Umbilical cord (tissue), 2 donors: Measurements from ENCODE around the gene GAL3ST2. TPM values are rescaled to one million over a fixed set of nuclear protein-coding genes. Genes with fewer than 3 reads are reported as not detected.
"Not testable (repeated sequence)": the region's sequence is repeated elsewhere in the genome, so short reads cannot be mapped to it uniquely, and the experiment has no call there.

ENCODE experiments used
- DNase-seq: peaks from one replicate; pipeline ENCODE4 v3.0.0-alpha.2; 2015; ENCODE audit warnings: low spot score
- total RNA-seq: library from RNA; depleted of rRNA; stranded (reverse); fragments of >200 nt; gene quantifications from one replicate; pipeline ENCODE4 v1.2.3, GENCODE V29; 2014; ENCODE audit warnings: low replicate concordance; ENCODE audit not compliant: insufficient read depth

Gene GAL3ST2
- total RNA-seq, 1 donor from 2014 or later, result 2.2 TPM

DNA sequence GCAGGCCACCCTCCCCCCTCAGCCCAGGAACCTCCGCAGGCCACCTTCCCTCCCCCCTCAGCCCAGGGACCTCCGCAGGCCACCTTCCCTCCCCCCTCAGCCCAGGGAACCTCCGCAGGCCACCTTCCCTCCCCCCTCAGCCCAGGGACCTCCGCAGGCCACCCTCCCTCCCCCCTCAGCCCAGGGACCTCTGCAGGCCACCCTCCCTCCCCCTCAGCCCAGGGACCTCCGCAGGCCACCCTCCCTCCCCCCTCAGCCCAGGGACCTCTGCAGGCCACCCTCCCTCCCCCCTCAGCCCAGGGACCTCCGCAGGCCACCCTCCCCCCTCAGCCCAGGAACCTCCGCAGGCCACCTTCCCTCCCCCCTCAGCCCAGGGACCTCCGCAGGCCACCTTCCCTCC is 29.6 kb downstream of the GAL3ST2 start:
- DNase-seq, result not testable (repeated sequence)

- no peak for DNase-seq
These were observed 31.6 kb downstream of the GAL3ST2 start for GRCh38 chr2:241808051-241808720.

DNA sequence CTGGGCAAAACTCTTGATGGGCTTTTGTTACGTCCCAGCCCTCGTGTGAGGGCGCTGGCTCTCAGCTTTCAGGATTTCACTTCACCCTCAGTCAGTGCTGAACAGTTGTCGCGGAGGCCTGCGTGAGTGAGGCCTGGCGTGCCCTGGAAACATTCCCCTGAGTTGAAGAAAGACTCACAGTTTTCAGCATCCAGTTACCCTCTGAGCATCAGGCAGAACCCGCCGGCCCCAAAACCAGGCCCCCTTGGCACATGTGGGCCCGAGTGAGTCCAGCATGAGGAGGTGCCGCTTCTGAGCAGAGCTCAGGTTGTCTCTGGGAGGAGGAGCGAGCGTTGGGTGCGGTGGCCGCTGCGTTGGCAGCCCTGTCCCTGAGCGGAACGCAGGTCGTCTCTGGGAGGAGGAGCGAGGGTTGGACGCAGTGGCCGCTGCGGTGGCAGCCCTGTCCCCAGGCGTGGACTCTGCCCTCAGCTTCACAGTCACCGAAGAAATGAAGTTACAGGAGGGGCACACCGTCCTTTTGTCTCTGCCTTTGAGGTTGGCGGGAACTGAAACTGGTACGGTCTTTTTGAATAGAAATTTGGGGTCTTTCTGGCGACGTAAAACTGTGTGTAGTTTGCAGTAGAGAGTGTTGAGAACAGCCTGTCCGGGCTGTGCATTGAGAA is 32.2 kb downstream of the GAL3ST2 start, which contains the start of gene NEU4:
TSS of gene NEU4 (plus strand) at position 473 of the 662 bp plus-strand sequence. CDS start 5,292 bp downstream, outside the sequence.
- DNase-seq, result no peak

- no peak for DNase-seq
These were observed 33.0 kb downstream of the GAL3ST2 start for GRCh38 chr2:241809383-241810306.

- DNase-seq, result no peak
These were observed 33.9 kb downstream of the GAL3ST2 start for GRCh38 chr2:241810307-241811200.

- no peak for DNase-seq
These were observed 34.8 kb downstream of the GAL3ST2 start for GRCh38 chr2:241811201-241811951.

DNA sequence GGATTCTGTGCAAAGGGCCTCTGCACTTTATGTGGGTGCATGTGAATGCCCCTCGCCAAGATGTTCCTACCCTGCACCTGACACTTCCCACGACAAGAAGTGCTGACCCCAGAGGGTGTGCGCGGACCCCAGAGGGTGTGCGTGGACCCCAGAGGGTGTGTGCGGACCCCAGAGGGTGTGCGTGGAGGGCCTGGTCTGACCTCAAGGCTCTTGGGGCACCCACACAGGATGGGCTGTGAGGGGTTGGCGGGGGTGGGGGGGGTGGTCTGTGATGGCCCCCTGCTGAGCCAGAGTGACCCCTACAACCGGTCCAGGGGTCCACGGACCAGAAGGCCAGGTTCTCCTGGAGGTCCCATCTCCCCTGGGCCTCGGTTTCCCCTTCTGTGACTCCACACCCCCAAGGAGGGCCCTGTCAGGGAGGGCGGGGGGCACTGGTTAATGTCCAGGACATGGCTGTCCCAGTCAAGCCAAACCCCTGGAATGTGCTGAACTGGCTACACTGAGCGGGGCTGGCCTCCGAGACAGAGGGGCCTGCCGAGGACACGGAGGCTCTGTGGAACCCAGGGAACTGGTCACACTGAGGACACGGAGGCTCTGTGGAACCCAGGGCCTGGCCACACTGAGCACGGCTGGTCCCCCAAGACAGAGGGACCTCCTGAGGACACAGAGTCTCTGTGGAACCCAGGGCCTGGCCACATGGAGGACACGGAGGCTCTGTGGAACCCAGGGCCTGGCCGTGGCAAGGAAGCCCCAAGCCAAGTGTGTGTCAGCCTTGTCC is 35.5 kb downstream of the GAL3ST2 start:
- no peak for DNase-seq

GRCh38 chr2:241812730-241813643 is 36.4 kb downstream of the GAL3ST2 start:
- DNase-seq, result no peak

DNA sequence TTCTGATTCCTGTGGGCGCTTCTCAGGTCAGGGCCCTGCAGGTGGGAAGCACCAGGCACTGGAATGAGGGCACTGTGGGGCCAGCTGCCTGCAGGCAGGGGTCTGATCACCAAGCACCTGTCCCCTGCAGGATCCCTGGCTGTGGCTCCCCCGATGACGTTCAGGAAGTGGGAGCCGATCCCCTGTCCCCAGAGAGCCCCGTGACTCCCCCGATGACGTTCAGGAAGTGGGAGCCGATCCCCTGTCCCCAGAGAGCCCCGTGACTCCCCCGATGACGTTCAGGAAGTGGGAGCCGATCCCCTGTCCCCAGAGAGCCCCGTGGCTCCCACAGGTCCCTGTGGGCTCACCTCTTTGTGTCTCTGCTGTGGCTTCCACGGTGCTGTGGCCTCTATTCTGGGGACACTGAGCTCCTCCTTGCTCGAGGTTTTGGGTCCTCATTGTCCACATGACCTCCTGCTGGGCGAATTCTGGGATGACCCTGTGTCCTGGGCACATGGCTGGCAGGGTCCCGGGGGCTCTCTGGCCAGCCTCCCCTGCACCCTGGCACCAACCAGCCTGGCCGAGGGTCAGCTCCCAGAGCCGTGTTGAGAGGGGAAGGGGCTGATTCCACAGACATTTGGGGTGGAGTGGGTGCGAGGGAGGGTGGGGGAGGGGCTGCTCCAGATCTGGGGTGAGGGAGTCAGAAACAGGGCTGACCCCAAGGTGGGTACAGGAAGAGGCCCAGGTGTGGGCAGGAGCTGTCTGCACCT is 37.2 kb downstream of the GAL3ST2 start:
- no peak for DNase-seq

DNA sequence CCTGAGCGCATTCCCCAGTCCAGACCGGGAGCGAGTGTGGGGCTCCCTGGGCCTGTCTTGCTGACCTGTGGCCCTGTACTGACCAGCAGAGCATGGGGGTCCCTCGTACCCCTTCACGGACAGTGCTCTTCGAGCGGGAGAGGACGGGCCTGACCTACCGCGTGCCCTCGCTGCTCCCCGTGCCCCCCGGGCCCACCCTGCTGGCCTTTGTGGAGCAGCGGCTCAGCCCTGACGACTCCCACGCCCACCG is 37.7 kb downstream of the GAL3ST2 start:
- DNase-seq, result no peak

- DNase-seq, result no peak
These were observed 38.2 kb downstream of the GAL3ST2 start for GRCh38 chr2:241814643-241815476.

DNA sequence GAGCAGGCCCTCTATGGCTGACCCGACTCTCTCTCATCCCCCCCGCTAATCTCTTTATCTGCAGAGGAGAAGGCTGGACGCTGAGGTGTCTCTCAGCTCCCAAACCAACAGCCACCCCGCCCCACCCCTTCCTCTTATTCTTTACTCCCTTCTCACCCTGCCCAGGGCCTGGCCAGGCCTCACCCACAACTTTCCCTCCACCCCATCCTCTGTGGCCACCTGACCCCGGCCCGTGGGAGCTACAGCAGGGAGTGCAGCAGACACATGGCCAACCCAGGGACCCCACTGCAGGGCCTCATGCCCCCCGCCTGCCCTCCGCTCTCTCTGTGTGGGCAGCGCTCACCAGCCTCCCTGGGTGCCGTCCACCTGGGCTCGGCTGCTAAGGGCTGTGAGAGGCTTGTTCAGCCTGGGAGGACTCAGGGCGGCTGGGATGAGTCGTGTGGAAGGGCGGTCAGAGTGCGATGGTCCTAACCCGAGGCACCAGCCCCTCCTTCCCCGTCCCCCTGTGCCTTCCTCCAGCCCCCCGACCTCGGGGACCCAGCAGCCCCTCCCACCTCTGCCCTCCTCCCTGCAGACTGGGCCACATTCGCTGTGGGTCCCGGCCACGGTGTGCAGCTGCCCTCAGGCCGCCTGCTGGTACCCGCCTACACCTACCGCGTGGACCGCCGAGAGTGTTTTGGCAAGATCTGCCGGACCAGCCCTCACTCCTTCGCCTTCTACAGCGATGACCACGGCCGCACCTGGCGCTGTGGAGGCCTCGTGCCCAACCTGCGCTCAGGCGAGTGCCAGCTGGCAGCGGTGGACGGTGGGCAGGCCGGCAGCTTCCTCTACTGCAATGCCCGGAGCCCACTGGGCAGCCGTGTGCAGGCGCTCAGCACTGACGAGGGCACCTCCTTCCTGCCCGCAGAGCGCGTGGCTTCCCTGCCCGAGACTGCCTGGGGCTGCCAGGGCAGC is 39.1 kb downstream of the GAL3ST2 start:
- no peak for DNase-seq

DNA sequence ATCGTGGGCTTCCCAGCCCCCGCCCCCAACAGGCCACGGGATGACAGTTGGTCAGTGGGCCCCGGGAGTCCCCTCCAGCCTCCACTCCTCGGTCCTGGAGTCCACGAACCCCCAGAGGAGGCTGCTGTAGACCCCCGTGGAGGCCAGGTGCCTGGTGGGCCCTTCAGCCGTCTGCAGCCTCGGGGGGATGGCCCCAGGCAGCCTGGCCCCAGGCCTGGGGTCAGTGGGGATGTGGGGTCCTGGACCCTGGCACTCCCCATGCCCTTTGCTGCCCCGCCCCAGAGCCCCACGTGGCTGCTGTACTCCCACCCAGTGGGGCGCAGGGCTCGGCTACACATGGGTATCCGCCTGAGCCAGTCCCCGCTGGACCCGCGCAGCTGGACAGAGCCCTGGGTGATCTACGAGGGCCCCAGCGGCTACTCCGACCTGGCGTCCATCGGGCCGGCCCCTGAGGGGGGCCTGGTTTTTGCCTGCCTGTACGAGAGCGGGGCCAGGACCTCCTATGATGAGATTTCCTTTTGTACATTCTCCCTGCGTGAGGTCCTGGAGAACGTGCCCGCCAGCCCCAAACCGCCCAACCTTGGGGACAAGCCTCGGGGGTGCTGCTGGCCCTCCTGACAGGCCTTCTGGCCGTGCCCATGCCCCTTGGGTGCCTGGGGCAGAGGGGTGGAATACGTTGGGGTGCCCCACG is 40.0 kb downstream of the GAL3ST2 start:
- DNase-seq, result no peak

GRCh38 chr2:241817126-241817820 is 40.7 kb downstream of the GAL3ST2 start:
- DNase-seq, result no peak

DNA sequence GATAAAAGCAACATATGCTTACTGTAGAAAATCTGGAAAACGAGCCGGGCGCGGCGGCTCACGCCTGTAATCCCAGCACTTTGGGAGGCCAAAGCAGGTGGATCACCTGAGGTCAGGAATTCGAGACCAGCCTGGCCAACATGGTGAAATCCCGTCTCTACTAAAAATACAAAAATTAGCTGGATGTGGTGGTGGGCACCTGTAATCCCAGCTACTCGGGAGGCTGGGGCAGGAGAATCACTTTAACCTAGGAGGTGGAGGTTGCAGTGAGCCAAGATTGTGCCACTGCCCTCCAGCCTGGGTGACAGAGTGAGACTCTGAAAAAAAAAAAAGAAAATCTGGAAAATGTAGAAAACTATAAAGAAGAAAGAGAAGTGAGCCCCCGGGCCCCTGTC is 41.2 kb downstream of the GAL3ST2 start:
- not testable (repeated sequence) for DNase-seq
